ENCODE data around the gene MAST1. TPM values are rescaled to one million over a fixed set of nuclear protein-coding genes. Genes with fewer than 3 reads are reported as not detected.
A peak's percentile ranks its signal among the peaks of the same experiment; 100 is the strongest.
"Not testable (repeated sequence)": the region's sequence is repeated elsewhere in the genome, so short reads cannot be mapped to it uniquely, and the experiment has no call there.

Gene MAST1
- total RNA-seq, 1 donor from 2014 or later, result not detected

DNA sequence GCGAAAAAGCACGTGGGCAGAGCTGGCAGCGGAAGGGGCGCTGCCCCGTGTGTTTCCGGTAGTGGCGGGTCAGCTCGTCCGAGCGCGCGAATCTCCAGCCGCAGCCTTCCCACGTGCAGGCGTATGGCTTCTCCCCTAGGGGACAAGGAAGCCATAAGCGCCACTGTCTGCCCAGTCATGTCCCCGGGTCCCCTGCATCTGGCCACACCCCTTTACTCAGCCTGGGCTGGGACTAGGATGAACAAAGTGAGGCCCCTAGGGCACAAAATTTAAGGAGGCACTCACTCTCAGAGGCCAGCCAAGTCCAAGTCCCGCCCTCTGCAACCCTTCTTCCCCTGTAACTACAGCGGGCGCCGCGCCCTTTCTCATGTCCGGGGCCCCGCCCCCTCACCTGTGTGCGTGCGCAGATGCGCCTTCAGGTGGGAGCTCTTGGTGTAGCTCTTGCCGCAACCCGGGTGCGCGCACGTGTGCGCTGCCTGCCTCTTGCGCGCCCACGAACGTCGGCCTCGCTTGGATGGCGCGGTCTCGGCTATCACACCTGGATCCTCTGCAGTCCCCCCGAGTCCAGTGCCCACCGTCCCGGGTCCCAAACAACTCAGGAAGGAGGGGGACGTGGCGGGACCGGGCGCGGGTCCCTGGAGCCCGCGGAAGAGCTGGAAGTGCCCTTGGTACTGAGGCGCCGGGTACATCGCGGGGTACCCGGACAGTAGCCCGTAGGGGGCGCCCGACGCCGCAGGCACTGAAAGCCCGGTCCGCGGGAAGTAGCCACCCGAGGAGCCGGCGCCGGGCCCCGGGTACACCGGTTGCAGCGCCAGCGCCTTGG is 46.8 kb downstream of the MAST1 start:
- ATAC-seq (ENCODE audit: poor library complexity) (peak; percentile 28), DNase-seq (peak; percentile 84)
- intact Hi-C loops (cut with DNase I), result no loop called here

DNA sequence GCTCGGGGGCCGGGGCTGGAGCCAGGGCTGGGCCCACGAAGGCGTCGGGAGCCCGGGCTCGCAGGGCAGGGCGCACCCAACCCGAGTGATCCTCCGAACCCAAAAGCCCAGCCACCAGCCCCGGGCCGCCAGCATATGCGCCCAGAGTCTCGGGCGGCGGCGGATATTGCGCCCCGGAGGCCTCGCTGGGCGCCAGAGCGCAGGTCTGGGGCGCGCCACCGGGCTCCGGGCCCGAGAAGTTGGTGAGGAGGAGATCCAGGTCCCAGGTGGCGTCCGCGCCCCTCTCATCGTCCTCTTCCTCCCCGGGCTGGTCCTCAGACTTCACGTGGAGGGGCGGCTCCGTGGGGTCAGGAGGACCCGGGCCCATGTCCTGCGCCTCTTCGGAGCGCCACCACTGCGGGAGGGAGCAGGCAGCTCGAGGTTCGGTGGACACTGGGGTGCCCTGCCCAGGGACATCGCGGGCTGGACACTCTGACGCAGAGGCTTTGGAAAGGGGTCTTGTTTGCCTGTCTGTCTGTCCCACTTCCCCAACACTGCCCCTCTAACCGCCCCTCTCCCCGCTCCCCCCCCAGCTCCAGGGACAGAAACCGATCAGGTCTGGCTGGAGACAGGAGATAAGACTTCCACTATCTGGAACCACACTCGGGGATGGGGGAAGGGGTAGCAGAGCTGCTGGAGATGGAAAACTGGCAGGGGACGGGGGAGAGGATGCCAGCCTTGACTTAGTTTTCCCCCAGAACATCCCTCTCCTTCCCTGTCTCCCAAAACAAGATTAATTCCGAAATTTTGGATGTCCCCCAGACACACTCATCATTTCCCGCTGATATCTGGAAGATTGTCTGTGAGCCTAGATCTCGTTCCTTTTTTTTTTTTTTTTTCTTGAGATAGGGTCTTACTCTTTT is 47.7 kb downstream of the MAST1 start:
- ATAC-seq (ENCODE audit: poor library complexity) (no peak), DNase-seq (no peak)
- intact Hi-C loops (cut with DNase I), result no loop called here

DNA sequence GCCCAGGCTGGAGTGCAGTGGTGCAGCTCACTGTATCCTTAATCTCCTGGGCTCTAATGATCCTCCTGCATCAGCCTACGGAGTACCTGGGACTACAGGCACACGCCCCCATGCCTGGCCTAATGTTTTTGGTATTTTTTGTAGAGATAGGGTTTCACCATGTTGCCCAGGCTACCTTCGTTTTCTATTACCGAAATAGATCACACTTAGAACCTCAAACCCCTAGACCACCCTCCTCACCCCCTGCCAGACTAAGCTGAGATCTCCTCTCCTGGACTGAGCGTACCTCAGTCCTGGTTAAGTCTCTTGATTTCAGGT is 48.3 kb downstream of the MAST1 start:
- ATAC-seq (ENCODE audit: poor library complexity) (no peak), DNase-seq (no peak)
- intact Hi-C loops (cut with DNase I), result no loop called here

DNA sequence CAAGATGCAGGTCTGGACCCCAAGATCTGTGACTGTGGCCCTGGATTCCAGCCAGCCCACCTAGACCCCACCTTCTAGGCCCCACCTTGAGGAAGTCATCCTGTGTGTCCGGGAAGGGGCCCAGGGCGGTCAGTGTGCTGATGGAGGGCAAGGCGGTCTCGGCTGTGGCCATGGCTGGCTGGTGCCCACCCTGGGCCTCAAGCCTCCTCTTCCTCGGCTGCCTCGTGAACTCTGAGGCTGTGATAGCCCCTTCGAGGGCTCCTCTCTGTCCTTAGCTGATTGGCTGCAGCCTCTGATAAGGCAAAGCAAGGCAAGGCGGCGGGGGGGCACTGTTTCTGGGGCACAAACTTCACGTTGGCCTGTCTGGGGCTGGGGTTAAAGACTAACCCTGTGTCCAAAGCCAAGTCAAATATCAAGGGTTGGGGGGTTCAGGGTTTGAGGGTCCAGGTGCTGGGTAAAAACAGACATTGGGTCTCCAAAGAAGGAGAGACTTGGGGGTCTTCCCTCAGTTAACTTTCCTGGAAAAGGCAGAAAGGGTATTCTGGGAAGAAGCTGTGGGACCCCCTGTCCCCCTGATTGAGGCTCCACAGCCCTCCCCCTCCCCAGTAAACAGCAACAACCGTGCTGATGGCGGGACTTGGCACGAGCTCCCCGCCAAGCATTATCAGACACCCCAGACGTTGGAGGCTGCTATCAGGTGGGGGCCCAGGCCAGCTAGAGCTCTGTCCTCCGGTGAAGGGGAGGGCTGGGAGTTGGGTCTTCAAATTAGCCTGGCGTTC is 48.8 kb downstream of the MAST1 start, which contains the start of gene KLF1:
Gene KLF1 (minus strand): TSS at position 233 of the 779 bp plus-strand sequence. CDS start 61 bp downstream, at position 172.
- intact Hi-C loops (cut with DNase I), result no loop called here
- ATAC-seq (ENCODE audit: poor library complexity) (no peak), DNase-seq (no peak)

DNA sequence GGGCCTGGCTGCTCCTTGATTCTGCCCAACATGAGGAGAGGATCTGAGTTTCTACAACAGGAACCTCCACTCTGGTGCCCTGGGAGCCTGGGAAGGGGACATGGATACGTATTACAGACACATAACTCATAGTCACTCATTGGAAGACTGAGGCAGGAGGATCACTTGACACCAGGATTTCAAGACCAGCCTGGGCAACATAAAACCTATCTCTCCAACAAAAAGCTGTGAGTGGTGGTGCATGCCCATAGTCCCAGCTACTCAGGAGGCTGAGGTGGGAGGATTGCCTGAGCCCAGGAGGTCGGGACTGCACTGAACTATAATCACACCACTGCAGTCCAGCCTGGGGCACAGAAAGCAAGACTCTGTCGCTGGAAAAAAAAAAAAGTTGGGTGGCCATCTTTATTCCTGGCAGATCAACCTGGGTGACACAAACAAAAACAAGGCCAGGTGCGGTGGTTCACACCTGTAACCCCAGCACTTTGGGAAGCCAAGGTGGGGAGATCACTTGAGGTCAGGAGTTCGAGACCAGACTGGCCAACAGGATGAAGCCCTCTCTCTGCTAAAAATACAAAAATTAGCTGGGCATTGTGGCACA is 49.8 kb downstream of the MAST1 start:
- DNase-seq (no peak), ATAC-seq (ENCODE audit: poor library complexity) (no peak)
- intact Hi-C loops (cut with DNase I), result no loop called here

DNA sequence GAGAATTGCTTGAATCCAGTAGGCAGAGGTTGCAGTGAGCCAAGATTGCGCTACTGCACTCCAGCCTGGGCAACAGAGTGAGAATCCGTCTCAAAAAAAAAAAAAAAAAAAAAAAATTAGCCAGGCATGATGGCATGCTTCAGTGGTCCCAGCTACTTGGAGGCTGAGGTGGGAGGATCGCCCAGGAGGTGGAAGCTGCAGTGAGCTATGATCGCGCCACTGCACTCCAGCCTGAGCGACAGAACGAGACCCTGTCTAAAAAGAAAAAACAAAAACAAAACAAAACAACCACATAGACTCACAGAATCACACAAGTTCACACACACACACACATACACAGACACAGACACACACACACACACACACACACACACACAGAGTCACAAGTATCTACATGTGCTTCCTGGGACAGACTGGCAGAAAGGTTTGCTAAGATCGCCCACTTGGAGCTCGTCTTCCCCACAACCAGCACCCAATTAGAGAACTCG is 52.0 kb downstream of the MAST1 start:
- intact Hi-C loops (cut with DNase I); DNase-seq; ATAC-seq (ENCODE audit: poor library complexity): not testable (repeated sequence)

DNA sequence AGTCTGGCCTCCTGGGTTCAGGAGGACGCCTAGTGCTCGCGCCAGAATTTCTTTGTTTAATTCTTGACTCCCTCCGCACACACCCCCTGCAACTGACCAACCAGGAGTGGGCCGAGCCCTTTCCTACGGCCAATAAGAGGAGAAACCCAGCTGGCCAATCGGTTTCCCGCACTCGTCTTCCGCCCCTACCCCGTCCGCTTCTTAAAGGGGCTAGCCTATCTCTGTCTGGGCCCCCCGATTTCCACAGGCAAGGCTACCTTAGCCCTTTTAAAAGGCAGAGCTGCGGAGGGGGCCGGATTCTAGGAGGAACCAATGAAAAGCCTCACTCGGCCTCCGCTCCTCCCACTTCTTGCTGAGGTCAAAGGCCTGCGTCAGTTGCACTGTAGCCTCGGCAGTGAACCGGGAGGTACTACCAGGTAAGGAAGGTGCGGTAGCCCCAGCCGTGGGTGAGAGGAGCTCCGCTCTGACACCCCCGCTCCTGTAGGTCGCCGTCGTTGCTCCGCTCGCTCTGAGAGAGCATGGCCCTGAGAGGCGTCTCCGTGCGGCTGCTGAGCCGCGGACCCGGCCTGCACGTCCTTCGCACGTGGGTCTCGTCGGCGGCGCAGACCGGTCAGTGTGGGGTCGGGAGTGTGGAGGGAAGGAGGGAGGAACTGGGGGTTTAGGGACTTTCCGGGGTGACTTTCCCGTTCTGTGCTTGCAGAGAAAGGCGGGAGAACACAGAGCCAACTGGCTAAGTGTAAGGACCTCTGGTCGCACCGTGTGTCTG is 52.7 kb downstream of the MAST1 start, which contains the start of gene GCDH:
Gene GCDH (plus strand): TSS at position 374 of the 766 bp plus-strand sequence. CDS start 145 bp downstream, at position 519.
- peak; percentile 97 for DNase-seq
- intact Hi-C loops (cut with DNase I), result no loop called here
- ATAC-seq (ENCODE audit: poor library complexity), result peak; percentile 99

DNA sequence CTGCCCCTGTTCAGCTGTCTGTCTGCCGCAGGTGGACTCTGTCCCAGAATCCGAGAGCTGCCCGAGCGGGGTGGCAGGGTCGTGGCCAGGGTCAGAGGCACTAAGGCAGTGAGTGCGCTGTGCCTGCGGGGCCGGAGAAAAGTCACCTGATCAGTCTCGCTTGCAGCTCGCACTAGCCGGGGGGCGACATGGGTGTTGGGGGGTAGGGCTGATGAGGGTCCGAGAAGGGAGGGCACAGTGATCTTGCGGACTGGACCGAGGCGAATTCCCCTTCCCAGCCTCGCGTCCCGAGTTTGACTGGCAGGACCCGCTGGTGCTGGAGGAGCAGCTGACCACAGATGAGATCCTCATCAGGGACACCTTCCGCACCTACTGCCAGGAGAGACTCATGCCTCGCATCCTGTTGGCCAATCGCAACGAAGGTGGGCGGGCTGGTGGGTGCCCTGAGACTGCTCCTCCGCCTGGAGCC is 53.3 kb downstream of the MAST1 start:
- DNase-seq (no peak), ATAC-seq (ENCODE audit: poor library complexity) (no peak)
- intact Hi-C loops (cut with DNase I), result no loop called here

DNA sequence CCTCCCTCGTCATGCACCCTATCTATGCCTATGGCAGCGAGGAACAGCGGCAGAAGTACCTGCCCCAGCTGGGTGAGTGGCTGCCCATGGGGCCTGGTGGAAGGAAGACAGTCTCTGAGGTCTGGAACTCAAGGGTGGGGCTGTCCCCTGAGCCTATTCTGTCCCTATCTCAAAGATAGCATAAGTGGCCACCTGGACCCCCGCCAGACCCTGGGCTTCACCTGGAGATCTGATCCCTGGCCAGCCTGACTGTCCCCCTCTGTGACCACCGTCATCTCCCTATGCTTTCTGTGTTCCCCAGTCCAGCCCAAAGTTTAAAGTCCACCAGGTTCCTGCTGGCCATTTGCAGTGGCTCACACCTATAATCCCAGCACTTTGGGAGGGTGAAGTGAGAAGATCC is 55.3 kb downstream of the MAST1 start:
- intact Hi-C loops (cut with DNase I), result no loop called here
- ATAC-seq (ENCODE audit: poor library complexity) (no peak), DNase-seq (no peak)

DNA sequence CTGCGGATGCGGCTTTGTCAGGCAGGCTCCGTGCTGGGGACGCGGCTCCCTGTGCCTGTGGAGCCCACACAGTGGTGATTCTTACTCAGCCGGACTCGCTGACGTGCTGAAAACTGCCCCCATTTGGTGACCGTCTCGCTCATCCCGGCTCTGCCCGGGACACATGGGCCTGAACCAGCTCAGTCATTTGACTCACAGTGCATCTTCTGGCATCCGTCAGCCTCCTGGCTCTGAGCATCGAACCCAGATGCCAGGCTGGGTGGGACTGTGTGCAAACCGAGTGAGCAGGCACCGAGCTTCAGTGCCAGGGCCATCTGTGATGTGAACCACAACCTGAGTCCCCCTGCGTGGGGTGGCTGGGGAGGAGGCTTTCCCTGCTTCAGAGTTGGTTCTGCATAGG is 58.1 kb downstream of the MAST1 start:
- ATAC-seq (ENCODE audit: poor library complexity) (no peak), DNase-seq (no peak)
- intact Hi-C loops (cut with DNase I), result no loop called here

DNA sequence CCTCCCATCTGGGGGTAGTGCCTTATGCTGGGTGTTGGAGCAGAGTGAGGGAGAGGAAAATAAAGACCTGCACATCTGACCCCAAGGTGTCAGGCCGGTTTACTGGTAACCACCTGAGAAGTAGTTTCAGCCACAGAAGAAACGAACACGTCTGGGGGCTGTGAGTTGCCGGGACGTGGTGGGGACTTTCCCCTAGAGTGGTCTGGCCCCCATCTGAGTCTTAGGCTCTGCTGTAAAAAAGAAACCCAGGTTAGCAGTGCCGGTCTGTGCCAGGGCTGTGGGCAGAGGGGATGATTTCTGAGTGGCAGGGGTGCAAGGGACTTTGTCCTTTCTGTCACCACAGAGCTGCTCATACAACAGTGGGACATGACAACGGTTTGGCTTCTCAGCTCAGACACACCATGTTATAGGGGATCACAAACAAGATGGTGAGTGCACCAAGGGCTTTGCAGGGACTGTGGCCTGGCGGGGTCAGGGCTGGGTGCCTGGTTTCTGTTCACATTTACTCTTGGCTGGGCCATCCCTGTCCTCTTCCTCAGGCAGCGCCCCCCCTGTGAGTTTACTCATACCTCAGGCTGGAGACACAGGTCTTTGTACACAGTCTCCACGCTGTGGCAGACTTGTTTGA is 61.7 kb downstream of the MAST1 start:
- no peak for ATAC-seq (ENCODE audit: poor library complexity)
- DNase-seq, result no peak
- intact Hi-C loops (cut with DNase I), result no loop called here

DNA sequence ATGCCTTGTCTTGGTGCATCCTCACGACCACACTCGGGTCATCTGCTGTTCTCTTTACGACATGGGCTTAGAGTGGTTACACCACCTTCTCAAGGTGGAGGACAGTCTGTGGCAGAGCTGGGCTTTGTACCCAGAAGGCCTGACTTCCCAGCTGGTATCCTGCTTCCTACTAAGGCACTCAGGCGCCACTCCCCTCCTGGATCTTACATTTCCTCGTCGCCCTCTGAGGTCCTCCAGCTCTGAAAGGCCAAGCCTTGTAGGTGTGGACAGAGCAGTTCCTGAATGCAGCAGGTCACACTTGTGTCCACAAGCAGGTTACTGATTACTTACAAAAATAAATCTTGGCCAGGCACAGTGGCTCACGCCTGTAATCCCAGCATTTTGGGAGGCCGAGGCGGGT is 68.9 kb downstream of the MAST1 start:
- intact Hi-C loops (cut with DNase I), result no loop called here
- no peak for ATAC-seq (ENCODE audit: poor library complexity)

DNA sequence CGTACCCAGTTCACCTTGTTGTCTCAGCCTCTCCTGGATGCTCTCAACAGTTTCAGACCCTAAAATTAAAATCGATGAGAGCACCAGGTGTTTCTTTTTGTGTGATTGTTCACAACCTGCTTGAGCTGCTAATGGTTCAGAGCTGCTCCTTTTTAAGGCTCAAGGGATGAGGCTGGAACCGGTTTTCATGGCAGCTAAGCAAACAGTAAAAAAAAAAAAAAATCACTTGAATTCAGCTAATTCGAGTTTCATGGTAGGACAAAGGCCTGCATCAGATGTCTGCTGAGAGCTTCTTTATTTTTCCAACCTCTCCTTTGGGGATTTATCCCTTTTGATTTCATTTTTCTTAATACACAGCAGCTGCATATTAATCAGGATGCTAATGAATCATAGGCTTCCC is 74.3 kb downstream of the MAST1 start:
- intact Hi-C loops (cut with DNase I), result no loop called here
- DNase-seq (no peak), ATAC-seq (ENCODE audit: poor library complexity) (no peak)

More for the DNA sequence above, 68.9 kb downstream of the MAST1 start:
- DNase-seq, result no peak

DNA sequence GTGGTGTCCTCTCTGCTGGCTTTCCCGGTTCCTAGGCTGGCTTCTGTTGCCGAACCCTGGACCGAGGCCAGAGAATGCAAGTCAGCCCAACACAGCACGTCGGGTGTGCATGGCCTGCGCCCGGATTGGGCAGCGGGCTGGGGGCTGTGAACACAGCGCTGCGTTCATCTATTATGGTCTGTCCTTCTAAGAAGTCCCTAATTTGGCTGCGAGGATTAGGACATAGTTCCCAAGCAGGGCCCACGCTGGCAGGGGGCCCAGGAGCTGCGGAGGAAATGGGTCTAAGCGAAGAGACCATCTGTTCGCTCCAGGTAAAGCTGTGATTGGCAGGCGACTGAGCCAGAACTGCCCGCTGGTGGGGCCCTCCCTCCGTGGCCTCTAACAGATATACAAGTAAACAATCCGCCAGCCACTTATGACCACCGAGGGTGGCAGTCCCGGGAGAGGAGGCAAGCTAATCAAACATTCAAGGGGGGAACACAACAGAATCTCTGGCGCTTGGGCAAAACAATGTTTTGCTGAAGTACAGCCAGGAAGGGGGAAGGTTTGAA is 74.8 kb downstream of the MAST1 start:
- intact Hi-C loops (cut with DNase I), result no loop called here
- DNase-seq, result peak; percentile 87
- ATAC-seq (ENCODE audit: poor library complexity), result peak; percentile 88

DNA sequence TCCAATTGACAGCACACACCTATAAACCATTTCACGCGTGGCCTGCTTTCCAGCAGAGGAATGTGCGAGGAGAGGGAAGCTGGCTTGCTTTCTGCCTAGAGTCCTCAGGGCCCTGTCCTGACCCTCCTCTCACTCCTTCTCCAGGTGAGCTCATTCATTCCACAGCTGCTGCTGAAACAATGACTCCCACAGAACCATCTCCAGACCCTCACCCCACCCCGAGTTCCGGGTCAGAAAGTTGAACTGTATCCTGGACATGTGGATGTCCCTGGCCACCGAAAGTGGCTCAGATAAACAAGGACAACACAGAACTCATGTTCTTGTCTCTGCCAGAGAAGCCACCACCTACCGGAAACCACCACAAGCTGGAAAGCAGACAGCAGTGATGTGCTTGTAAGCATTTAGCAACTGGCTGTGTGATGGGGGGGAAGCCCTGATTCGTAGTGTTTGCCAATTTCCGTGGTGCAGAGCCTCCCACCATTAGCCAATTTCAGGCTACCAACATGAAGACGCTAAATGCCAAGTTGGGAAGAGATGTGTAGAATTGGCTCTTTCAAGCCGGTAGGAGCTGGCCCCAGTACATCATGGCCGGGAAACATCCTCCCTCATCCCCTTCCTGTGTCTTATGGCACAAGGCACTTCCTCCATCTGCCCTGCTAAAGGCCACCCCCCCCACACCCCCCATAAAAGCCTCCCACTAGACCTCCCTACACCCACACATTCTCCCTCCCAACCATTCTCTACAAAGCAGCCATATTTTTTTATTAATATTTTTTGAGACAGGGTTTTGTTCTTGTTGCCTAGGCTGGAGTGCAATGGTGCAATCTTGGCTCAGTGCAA is 75.8 kb downstream of the MAST1 start:
- DNase-seq (no peak), ATAC-seq (ENCODE audit: poor library complexity) (peak; percentile 10)

DNA sequence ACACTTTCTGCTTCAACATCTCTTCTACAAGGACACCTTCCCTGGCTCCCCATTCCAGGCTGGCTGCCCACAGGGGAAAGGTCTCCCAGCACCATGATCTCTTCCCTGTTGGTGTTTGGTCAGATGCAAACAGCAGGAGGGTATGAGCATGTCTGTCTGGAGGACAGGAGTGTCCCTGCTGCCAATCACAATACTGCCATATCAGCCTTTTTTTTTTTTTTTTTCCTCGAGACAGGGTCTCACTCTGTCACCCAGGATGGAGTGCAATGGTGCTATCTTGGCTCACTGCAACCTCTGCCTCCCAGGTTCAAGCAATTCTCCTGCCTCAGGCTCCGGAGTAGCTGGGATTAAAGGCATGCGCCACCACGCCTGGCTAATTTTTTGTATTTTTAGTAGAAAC is 77.5 kb downstream of the MAST1 start:
- intact Hi-C loops (cut with DNase I), result not testable (repeated sequence)

More for the DNA sequence above, 75.8 kb downstream of the MAST1 start:
- intact Hi-C loops (cut with DNase I), result no loop called here

More for the DNA sequence above, 77.5 kb downstream of the MAST1 start:
- DNase-seq; ATAC-seq (ENCODE audit: poor library complexity): not testable (repeated sequence)
